IMR-90 (cell line): ENCODE data around the gene VPS13A. TPM values are rescaled to one million over a fixed set of nuclear protein-coding genes. Genes with fewer than 3 reads are reported as not detected.

Experiments
- ATAC-seq: fragments of 200-7000 bp; cut with Tn5 transposase; 2 replicates; pipeline ENCODE4 v1.9.1; 2020; ENCODE audit warnings: low read depth, mild to moderate bottlenecking, moderate library complexity
- BruUV-seq: library from RNA; stranded (reverse); fragments of 400-500 nt; replicated peaks from 2 replicates; lab custom pipeline; 2021; lab: Mats Ljungman, UMichigan
- CTCF ChIA-PET: fragments of 300-600 bp; formaldehyde crosslinking; extraction: SDS; loops from one replicate; lab custom pipeline; 2021; ENCODE audit warnings: antibody characterized with exemption; lab: Yijun Ruan, JAX
- POLR2A ChIA-PET: fragments of 300-600 bp; sonication (Branson Sonifier 250); formaldehyde crosslinking; loops from one replicate; lab custom pipeline; 2022; ENCODE audit warnings: antibody characterized with exemption; ENCODE audit not compliant: unreplicated experiment; lab: Charles Lee
- DNase-seq: peaks from one replicate; pipeline ENCODE4 v3.0.0; 2013
- H2AFZ ChIP-seq: replicated peaks from 2 replicates; pipeline ENCODE3; 2013; ENCODE audit warnings: low read length, mild to moderate bottlenecking; ENCODE audit not compliant: poor library complexity
- H2AK5ac ChIP-seq: 2 replicates; pipeline ENCODE4 v1.6.1; 2013; ENCODE audit warnings: low read depth, low read length, inconsistent platforms
- H2AK9ac ChIP-seq: replicated peaks from 2 replicates; pipeline ENCODE3; 2013; ENCODE audit warnings: mild to moderate bottlenecking, low read depth, low read length, moderate library complexity; ENCODE audit not compliant: poor library complexity
- H2BK120ac ChIP-seq: 2 replicates; pipeline ENCODE4 v1.6.1; 2013; ENCODE audit warnings: low read depth, low read length, inconsistent platforms
- H2BK15ac ChIP-seq: 3 replicates; pipeline ENCODE4 v1.6.1; 2013; ENCODE audit warnings: low read depth, low read length, inconsistent platforms
- H2BK20ac ChIP-seq: 2 replicates; pipeline ENCODE4 v1.6.1; 2013; ENCODE audit warnings: low read depth, mild to moderate bottlenecking, inconsistent platforms, low read length, moderate library complexity
- H2BK5ac ChIP-seq: 2 replicates; pipeline ENCODE4 v1.6.1; 2013; ENCODE audit warnings: mild to moderate bottlenecking, low read depth, low read length, inconsistent platforms; ENCODE audit not compliant: poor library complexity, severe bottlenecking
- H3K14ac ChIP-seq: replicated peaks from 2 replicates; pipeline ENCODE4 v1.6.1; 2013; ENCODE audit warnings: low read depth, low read length, inconsistent platforms
- H3K18ac ChIP-seq: 2 replicates; pipeline ENCODE4 v1.6.1; 2013; ENCODE audit warnings: low read depth, low read length, control low read depth
- H3K23ac ChIP-seq: 2 replicates; pipeline ENCODE4 v1.6.1; 2013; ENCODE audit warnings: low read depth, low read length, inconsistent platforms
- H3K27ac ChIP-seq: 2 replicates; pipeline ENCODE4 v1.5.1; 2013; ENCODE audit warnings: mild to moderate bottlenecking, control low read depth, low read length; ENCODE audit not compliant: insufficient read depth
- H3K27me3 ChIP-seq: 2 replicates; pipeline ENCODE4 v1.6.1; 2013; ENCODE audit warnings: low read length; ENCODE audit not compliant: control insufficient read depth, insufficient read depth
- H3K36me3 ChIP-seq: 2 replicates; pipeline ENCODE4 v1.6.1; 2013; ENCODE audit warnings: low read length, mixed read lengths; ENCODE audit not compliant: control insufficient read depth, insufficient read depth
- H3K4ac ChIP-seq: 2 replicates; pipeline ENCODE4 v1.6.1; 2013; ENCODE audit warnings: low read depth, low read length, inconsistent platforms
- H3K4me1 ChIP-seq: 2 replicates; pipeline ENCODE4 v1.6.1; 2013; ENCODE audit warnings: low read length, mixed read lengths; ENCODE audit not compliant: control insufficient read depth, insufficient read depth
- H3K4me2 ChIP-seq: 2 replicates; pipeline ENCODE4 v1.6.1; 2013; ENCODE audit warnings: low read depth, mild to moderate bottlenecking, control low read depth, low read length, moderate library complexity
- H3K4me3 ChIP-seq: 2 replicates; pipeline ENCODE4 v1.5.1; 2013; ENCODE audit warnings: low read depth, mild to moderate bottlenecking, control low read depth, low read length, moderate library complexity; ENCODE audit not compliant: insufficient read depth
- H3K56ac ChIP-seq: 2 replicates; pipeline ENCODE4 v1.6.1; 2013; ENCODE audit warnings: low read length, inconsistent platforms; ENCODE audit not compliant: insufficient read depth; ENCODE audit errors: extremely low read depth
- H3K79me1 ChIP-seq, 2 experiments: 2 replicates each; pipeline ENCODE4 v1.6.1; 2013; ENCODE audit warnings: low read length in 2 of 2, inconsistent platforms in 1 of 2, low read depth in 1 of 2
- H3K9ac ChIP-seq: 2 replicates; pipeline ENCODE4 v1.6.1; 2013; ENCODE audit warnings: low read depth, low read length, control low read depth
- H3K9me1 ChIP-seq: 2 replicates; pipeline ENCODE4 v1.6.1; 2013; ENCODE audit warnings: low read length, inconsistent platforms; ENCODE audit not compliant: insufficient read depth
- H3K9me3 ChIP-seq: 2 replicates; pipeline ENCODE4 v1.6.1; 2013; ENCODE audit warnings: low read length; ENCODE audit not compliant: control insufficient read depth, insufficient read depth
- H4K20me1 ChIP-seq: 2 replicates; pipeline ENCODE4 v1.6.1; 2013; ENCODE audit warnings: low read length, inconsistent platforms; ENCODE audit not compliant: insufficient read depth
- H4K5ac ChIP-seq: 2 replicates; pipeline ENCODE4 v1.6.1; 2013; ENCODE audit warnings: mild to moderate bottlenecking, low read depth, low read length, control low read depth
- H4K8ac ChIP-seq, 2 experiments: 2 replicates each; pipeline ENCODE4 v1.6.1; 2013; ENCODE audit warnings: low read depth in 2 of 2, low read length in 2 of 2, control low read depth in 1 of 2, inconsistent platforms in 1 of 2
- H4K91ac ChIP-seq: 2 replicates; pipeline ENCODE4 v1.6.1; 2013; ENCODE audit warnings: low read depth, low read length, inconsistent platforms; ENCODE audit not compliant: insufficient read depth
- CHD1 ChIP-seq: IDR thresholded peaks from 2 replicates; pipeline ENCODE4 v1.6.1; 2012; ENCODE audit warnings: low read depth, low read length, improper control_type of control experiment
- RAD21 ChIP-seq: IDR thresholded peaks from 2 replicates; pipeline ENCODE4 v1.6.1; 2012; ENCODE audit warnings: low read length, improper control_type of control experiment
- dilution Hi-C: fragments of 300-500 bp; cut with HindIII; formaldehyde crosslinking; loops from one replicate; pipeline ENCODE4 v1.14.3; 2018; ENCODE audit warnings: low sequenced_read_pairs; ENCODE audit not compliant: unreplicated experiment
- in situ Hi-C: fragments of 300-500 bp; cut with MboI; formaldehyde crosslinking; loops from 3 replicates; pipeline ENCODE4 v1.14.3; 2019; ENCODE audit warnings: low sequenced_read_pairs, inconsistent platforms, mixed read lengths
- intact Hi-C: fragments of 100-400 bp; cut with micrococcal nuclease; formaldehyde crosslinking; loops from 2 replicates; pipeline ENCODE4 v1.10.0; 2022
- polyA plus RNA-seq, 3 experiments: library from polyadenylated mRNA; depleted of rRNA; stranded (reverse); fragments of >200 nt; gene quantifications; 2 replicates each; pipeline ENCODE4 v1.2.3, GENCODE V29; 2012; ENCODE audit warnings: low replicate concordance in 1 of 3
- total RNA-seq: library from RNA; depleted of rRNA; stranded (reverse); fragments of >200 nt; gene quantifications from 2 replicates; pipeline ENCODE4 v1.2.3, GENCODE V29; 2012

VPS13A gene
- total and polyA plus RNA-seq, 2 of the 4 experiments (the other 2 are of a cell fraction): 10.4 to 26.5 TPM

- Histone ChIP-seq H2BK15ac (no peak overlapping the region), H2BK5ac (no peak overlapping the region), H3K27me3 (no peaks in the 10 kb centered on the region), H4K8ac (no peak overlapping the region), H3K14ac (no peak overlapping the region), H2BK20ac (no peak overlapping the region), H2BK120ac (no peak overlapping the region), H3K56ac (no peak overlapping the region), H3K9me3 (peaks cover 7% of the 10 kb centered on the region; the same call in 1 of the 2 replicates), H3K18ac (no peak overlapping the region), H3K4me2 (peak overlapping the region; percentile 36), H3K27ac (no peak overlapping the region), H3K36me3 (peaks cover 2% of the 10 kb centered on the region; the same call in 1 of the 2 replicates), H3K9ac (no peak overlapping the region), H3K4me1 (peaks cover 4% of the 10 kb centered on the region), H3K9me1 (peaks cover 2% of the 10 kb centered on the region; the same call in 1 of the 2 replicates), H4K91ac (no peak overlapping the region), H4K20me1 (no peaks in the 10 kb centered on the region), H3K23ac (no peak overlapping the region), H3K79me1 (peaks cover 6 to 20% of the 10 kb centered on the region in 2 experiments; a peak in 3 of 4 replicates), H2AFZ (no peak overlapping the region), H4K5ac (no peak overlapping the region), H2AK5ac (no peak overlapping the region), H2AK9ac (no peak overlapping the region), H3K4ac (no peak overlapping the region), H3K4me3 (no peak overlapping the region)
- BruUV-seq: no TSS peak
- POLR2A ChIA-PET: no interaction called here
- DNase-seq (no peak), ATAC-seq (peak; percentile 74)
- TF ChIP-seq CHD1: no peak
- no peak for TF ChIP-seq RAD21
- in situ Hi-C loops (no loop called here), dilution Hi-C loops (no loop called here), intact Hi-C loops (loop anchor here (5.0 to 10.0 kb wide), 2 partner anchors 462 to 744 kb away; partner anchors contain the start of gene GNAQ)
- CTCF ChIA-PET: interaction anchor here (0.7 kb wide), 1 partner anchor 15 kb away, joined by 3 read pairs; no protein-coding TSS in a partner anchor
Observed at GRCh38 chr9:77290373-77290772, 113.0 kb downstream of the VPS13A start.
